ENCODE measurements around the gene FASTK. TPM values are rescaled to one million over a fixed set of nuclear protein-coding genes. Genes with fewer than 3 reads are reported as not detected.

FASTK gene
- polyA plus RNA-seq, 4 donors, result 41.3 to 74.7 (median 47.8) TPM

DNA sequence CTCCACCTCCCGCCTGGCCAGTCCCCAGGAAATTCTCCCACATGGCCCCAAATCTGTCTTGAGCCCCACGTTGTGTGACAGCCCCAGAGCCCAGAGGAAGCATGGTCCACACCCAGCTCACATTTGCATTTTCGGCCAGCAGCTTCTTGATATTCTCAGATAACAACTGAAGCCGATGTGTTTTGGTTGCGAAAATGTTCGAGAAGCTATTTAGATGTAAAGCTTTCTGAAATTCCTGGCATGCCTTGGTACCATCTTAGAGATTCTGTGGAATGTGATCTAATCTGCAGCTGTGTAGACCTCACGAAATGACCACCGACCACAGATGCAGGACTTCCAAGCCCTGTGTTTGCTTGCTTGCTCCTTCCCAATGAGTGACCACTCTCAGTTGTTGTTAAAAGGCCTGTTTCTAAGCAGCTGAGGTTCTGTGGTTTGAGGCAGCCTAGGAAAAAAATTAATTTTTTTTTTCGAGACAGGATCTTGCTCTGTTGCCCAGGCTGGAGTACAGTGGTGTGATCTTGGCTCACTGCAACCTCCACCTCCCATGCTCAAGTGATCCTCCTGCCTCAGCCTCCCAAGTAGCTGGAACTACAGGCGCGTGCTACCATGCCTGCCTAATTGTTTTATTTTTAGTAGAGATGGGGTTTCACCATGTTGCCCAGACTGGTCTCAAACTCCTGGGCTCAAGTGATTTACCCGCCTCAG, 12.4 kb downstream of the FASTK start:
- DNase-seq (ENCODE audit: low read depth in 4 of 4, low spot score in 3 of 4), result no peak

DNA sequence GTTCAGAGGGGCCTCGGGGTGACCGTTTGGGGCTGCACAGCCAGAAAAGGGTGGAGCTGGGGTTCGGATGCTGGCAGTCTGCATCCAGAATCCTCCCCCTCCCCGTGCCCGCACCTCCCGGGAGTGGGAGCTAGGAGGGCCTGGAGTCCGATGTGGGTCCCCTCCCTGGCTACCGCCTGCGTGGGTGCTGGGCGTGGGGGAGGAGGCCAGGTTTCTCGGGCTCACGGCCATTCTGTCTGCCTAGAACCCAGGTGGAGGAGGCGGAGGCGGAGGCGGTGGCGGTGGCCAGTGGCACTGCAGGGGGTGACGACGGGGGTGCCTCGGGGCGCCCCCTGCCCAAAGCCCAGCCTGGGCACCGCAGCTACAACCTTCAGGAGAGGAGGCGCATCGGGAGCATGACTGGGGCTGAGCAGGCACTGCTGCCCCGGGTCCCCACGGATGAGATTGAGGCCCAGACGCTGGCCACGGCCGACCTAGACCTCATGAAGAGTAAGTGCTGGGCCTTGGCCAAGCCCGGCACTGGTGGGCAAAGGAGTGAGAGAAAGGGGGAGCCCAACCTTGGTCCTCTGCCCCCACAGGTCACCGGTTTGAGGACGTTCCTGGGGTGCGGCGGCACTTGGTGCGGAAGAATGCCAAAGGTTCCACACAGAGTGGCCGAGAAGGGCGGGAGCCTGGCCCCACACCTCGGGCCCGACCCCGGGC, 14.2 kb downstream of the FASTK start:
- no peak for DNase-seq (ENCODE audit: low read depth in 4 of 4, low spot score in 3 of 4)

DNA sequence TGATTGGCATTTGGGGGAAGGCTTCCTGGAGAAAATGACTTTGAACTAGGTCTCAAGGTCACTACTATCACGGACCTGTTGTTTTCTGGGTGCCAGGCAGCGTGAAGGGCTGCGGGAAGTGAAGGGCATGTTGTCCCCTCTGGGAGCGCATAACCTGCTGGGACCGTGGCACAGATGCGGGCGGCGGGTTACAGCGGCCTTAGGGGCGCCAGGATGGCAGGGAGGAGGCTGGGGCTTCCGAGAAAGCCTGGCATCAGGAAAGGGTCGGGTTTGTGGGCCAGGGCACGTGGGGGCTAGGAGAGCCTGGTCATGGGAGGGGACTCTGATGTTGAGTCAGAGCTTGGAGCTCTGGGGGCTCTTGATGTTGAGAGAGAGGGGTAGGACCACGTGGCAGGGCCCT, 15.1 kb downstream of the FASTK start:
- no peak for DNase-seq (ENCODE audit: low read depth in 4 of 4, low spot score in 3 of 4)

DNA sequence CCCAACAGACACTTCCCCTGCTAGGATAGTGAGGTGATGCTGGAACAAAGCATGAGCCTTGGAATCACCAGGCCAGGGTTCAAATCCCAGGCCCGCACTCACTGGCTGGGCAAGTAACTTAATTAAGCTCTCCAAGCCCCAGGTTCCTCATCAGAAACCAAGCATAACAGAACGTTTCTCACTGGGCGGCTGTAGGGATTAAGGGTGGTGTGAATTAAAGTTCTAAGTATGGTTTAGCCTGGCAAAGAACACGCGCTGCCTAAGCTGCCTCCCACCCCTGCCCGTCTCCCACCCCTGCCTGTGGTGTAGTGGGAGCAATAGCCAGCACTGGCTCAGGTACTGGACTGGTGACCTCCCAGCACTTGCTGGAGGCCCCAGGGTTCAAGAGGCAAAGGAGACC, 15.6 kb downstream of the FASTK start:
- no peak for DNase-seq (ENCODE audit: low read depth in 4 of 4, low spot score in 3 of 4)

DNA sequence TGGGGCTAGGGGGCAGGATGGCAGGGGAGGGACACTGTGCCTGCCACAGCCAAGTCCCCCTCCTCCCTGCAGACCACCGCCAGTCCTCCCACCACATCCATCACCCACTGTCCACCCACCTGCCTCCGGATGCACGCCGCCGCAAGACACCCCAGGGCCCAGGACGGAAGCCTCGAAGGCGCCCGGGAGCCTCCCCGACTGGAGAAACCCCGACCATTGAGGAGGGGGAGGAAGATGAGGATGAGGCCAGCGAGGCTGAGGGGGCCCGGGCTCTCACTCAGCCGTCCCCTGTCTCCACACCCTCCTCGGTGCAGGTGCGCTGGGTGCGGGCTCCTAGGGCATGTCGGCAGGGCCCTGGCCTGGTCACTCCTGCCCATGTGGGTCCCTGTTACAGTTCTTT, 16.2 kb downstream of the FASTK start:
- DNase-seq (ENCODE audit: low read depth in 4 of 4, low spot score in 3 of 4), result no peak

DNA sequence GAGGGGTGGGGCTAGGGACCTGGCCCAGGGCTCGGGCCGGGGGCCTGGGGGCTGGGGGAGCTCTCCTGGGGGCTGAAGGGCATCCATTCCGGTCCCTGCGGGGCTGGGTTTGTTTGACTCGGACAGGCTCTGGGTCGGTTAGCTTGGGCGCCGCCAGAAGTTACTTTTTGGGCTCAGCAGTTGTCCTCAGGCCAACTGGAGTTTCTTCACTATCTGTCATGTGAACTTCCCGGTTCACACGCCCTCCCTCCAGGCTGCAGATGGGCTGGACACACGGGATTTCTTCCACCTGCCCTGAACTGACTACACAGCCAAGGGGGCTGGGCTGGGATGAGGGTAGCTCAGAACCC, 17.4 kb downstream of the FASTK start:
- no peak for DNase-seq (ENCODE audit: low read depth in 4 of 4, low spot score in 3 of 4)

DNA sequence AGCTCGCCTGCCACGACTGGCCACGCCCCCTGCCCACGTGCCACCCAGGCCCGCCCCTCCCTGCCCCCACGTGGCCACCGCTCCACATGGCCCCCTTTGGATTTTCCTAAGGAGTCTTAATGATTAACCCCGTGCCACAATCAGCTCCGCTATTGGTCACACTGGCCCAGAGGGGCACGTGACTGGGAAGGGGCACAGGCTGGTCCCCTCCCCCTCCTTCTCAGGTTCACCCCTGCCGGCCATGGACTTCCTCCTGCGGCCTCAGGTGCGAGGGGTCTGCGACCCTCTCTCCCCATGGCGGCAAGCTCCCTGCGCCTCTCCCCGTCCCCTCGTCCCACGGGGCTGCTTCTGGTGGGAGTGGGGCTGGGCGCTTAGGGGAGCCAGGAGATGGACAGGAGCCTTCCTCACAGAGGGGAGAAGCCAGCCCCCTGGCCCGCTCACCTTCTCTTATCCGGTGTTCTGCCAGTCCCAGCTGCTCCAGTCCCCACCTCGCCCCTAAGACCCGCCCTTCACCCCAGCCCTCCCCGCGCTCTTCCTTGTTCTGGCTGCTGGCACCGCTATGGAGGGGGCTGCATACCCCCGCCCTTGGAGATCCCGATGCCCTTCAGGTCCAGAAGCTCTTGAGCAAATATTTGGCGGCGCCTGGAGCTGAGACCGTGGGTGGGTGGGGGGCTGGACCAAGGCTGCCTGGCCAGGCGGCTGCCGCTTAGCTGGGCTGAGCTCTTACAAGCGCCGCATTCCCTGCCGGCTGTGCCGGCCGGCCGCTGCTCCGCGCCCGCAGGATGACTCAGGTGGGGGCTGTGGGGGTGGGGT, 18.0 kb downstream of the FASTK start:
- peak in 1 of 4 donors; percentile 73 for DNase-seq (ENCODE audit: low read depth in 4 of 4, low spot score in 3 of 4)

DNA sequence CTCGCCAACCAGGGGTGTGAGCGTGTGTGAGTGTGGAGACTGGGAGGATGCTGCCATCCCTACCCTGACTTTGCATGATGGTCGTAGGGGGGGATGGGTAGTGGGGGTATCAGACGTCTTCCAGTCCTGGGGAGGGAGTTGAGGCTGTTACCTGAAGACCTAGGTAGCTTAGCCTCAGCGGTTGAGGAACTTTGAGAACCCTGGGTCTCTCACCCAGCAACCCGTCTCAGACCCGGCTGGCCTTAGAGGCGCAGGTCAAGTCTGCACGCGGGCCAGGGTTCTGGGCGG, 18.6 kb downstream of the FASTK start:
- DNase-seq (ENCODE audit: low read depth in 4 of 4, low spot score in 3 of 4), result no peak

DNA sequence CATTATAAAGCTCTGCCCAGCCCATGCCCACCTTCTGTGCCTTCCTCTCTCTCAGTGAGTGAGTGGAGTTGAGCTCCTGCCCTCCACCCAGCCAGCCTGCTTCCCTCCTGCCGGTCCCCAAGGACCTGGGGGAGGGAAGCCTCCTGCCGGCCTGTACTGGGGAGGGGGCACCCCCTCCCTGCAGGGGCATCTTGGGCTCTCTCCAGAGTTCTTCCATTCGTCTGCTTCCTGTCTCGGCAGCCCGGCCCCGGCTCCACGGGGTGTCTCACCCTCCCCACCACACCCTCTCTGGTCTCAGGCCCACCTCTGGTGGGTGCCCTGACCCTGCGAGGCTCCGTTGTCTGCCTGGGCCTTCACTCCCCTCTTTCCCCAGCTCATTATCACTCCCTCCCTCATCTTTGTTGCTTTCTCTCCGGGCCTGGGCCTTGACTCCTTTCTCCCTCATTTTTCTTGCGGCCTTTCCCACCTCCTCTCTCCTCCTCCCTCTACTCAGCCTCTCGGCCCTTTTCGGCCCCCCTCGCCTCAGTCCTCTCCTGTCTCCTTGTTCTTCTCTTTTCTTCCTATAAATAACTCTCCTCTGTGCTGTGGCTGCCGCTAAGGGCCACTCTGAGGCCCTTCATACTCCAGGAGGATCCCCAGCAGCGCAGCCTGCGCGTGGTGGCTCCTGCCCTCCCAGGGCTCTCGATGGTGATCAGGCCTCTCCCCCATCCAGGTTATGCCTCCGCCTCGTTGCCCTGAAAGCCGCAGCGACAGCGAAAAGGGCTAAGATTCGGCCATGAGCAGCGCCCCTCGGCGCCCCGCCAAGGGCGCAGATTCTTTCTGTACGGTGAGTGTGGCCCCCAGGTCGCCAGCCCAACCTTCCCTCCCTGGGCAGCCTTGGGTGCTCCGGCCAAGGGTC, 19.1 kb downstream of the FASTK start:
- DNase-seq (ENCODE audit: low read depth in 4 of 4, low spot score in 3 of 4), result no peak

DNA sequence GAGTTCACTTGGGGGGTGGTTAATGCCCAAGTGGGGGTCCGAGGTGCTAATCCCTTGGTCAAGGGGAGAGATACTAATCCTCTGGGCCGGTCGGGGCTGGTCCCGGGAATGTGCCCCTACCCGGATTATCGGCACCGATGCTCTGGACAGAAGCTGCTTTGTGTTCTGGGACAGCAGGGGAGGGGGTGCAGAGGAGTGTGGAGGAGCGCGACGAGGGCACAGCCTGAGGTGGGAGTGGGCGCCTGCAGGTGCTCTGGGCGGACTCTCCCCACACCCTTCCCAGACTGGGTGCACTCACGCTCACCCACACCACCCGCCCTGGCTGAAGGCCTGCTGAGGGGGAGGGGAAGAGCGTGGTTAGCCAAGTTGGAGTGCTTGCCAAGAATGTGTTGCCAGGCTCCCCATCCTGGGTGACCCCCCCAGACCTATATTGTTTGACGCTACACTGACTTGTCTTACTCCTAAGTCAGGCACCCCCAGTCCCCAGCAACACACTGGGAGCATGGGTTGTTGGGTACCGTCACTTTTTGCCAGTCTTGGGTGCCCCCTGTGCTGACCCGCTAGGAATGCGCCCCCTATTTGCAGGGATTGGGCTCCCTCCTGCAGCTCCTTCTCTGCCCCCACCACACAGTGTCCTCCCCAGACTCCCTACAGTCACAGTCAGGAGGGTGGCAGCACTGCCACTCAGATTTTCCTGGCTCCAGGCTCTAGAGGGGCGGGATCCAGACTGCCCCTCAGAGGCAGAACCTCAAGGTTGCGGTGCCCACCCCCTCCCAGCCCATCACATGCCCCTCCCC, 20.0 kb downstream of the FASTK start:
- no peak for DNase-seq (ENCODE audit: low read depth in 4 of 4, low spot score in 3 of 4)

DNA sequence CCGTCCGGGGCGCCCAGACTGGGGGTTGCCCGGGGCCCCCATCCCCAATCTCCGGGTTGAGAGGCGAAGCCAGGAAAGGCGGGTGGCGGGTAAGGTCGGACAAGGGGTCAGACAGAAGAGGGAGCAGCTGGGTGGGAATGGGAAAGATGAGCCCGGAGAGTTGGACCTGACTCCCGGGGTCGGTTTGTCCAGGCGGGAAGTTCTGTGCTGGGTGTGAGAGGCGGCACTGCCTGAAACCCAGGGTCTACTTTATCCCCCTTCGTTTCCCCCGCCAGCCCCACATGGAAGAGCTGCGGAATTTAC, 20.5 kb downstream of the FASTK start:
- DNase-seq (ENCODE audit: low read depth in 4 of 4, low spot score in 3 of 4), result no peak

DNA sequence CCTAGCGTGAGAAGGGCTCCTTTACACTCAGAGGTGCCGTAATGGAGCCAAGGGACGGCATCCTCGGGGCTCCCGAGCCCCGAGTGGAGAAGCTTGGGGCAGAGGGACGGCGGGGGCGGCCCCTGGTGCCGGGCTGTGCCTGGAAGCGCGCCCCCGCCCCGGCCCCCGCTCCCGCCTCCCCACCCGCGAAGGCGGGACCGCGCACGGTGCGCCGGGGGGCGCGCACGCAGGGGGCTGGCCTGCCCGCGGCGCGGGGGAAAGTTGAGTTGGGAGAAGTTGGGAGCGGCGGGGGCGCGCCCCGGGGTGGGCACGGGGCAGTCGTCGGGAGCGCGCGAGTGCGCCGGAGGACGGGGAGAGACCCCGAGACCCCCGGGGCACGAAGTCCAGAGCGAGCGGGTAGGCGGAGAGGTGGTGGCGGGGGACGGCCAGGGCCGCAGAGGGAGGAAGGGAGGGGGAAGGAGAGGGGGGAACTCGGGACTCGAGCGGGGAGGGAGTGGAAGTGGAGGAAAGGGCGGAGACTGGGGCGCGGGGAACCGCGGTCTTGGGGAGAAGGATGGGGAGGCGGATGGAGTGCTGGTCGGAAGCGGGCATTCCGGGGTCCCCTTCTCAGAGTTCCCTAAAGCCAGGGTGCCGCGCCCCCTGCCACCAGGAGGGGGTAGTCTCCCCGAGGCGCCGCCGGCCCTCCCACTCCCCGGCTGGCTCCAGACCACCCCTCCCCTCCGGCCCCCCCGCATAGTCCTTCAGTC, 21.1 kb downstream of the FASTK start, which contains the start of gene SLC4A2:
SLC4A2 (plus strand) TSS at position 223 of the 746 bp plus-strand sequence. CDS start 2,399 bp downstream, outside the sequence.
- peak in 2 of 4 donors; percentile 76 for DNase-seq (ENCODE audit: low read depth in 4 of 4, low spot score in 3 of 4)

DNA sequence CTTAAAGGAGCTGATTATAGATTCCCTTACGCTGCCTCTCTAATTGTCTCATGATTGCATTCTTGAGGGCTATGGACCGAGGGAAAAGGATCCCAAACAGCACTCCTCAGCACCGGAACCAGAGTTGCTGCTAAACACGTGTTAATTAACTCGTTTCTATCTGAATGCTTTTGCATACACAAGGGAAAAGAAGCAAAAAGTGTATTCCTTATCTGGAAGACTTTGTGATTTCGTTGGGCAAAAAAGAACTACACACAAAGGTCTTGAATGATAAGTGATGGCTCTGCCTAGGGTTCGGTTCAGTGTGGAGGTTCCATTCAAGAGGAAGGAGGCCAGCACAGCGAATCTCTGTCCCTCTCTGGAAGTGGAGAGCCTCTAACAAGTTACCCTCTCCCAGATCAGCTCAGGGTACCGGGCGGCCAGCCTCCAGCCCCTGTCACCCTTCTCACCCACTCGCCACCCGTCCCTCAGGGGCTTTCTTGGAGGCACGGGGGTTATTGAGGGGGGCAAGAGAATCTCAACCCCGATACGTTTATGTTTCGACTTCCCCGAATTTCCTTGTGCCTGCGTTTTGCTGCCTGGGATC, 21.7 kb downstream of the FASTK start:
- DNase-seq (ENCODE audit: low read depth in 4 of 4, low spot score in 3 of 4), result no peak

DNA sequence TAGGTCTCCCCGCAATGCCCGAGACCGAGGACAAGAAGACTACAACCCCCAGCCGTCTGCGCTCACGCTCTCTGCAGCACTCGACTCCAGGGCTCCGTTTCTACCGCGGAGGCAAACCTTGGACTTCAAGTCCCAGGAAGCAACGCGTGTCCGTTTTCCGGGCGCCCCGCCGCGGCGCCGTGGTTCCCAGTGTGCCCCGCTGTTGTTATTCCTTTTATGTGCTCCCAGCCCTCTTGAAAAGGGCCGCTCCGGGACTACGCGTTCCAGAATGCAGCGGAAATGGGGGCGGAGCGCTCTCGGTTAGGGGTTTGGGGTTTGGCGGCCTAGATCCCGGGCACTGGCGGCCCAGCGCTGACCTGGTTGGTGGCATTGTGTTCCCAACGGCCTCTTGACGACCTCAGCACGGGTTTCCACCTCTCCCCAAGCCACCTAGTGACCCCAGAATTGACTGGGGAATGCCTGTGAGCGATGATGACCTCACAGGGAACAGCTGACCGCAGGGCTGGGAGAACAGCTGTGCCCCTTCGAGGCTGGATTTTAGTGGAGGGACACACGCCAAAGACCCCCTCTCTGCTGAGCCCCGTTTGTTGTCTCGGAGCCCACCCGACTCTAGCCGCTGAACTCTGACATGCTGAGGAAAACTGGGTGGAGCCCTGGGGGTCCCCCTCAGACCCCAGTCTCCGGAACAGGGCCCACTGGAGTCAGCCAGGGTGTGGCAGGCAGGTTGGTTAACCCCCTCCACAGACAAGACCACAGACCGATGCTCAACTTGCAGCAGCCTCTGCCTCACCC, 22.4 kb downstream of the FASTK start:
- peak; percentile 96 to 99 (median 97) for DNase-seq (ENCODE audit: low read depth in 4 of 4, low spot score in 3 of 4)

DNA sequence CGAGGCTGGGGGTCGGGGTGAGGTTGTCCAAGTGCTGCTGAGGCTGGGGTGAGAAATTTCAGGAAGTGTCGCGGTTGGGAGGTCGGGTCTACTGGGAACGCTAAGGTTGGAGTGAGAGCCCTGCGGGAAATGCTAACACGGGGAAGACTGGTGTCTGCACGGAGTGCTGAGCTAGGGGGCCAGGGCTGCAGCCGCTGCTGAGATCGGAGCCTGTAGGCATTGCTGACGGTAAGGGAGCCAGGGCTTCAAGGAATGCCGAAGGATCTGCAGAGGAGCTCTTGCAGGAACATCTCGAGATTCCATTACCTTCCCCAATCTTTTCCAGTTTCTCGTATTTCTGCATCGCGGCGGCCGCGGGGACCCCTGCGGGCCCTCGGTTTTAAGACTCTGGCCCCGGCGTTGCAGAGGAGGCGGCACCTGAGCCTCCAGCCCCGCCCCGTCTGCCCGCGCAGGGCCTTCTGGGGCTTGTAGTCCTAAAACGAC, 23.1 kb downstream of the FASTK start, which contains the start of gene CDK5:
CDK5 (minus strand) TSS at position 392 of the 483 bp plus-strand sequence; CDS start at position 343, 49 bp downstream.
- DNase-seq (ENCODE audit: low read depth in 4 of 4, low spot score in 3 of 4), result no peak

DNA sequence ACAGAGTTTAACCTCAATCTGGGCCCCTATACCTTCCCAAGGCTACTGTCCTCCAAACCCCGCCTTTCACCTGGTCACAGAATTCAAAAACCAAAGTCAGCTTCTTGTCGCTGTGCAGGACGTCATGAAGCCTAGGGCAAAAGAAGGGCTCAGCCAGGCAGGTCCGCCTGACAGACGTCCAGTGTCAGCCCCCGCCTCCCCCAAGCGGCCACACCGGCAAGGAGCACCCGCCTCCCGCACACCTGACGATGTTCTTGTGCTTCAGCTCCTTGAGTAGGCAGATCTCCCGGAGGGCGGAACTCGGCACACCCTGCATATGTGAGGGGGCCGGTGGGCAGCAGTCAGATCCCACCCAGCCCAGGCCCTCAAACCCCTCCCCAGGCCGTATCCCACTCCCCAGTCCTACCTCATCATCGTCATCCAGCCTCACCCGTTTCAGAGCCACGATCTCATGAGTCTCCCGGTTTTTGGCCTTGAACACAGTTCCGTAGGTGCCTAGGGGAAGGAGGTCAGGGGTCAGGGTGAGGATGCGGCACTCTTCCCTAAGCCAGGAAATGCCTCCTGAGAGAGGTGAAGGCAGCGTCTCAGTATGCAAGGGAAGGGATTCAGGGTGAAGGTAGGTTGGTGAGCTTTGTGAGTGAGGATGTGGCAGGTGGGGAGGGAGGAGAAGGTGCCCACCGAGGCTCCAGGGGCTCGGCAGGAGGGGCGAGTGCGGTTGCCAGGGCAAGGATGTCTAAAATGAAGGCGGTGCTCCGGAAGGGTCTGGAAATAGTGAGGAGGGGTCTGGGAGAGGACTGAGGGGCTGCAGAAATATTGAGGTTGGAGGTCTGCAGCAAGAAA, 23.7 kb downstream of the FASTK start:
- no peak for DNase-seq (ENCODE audit: low read depth in 4 of 4, low spot score in 3 of 4)

DNA sequence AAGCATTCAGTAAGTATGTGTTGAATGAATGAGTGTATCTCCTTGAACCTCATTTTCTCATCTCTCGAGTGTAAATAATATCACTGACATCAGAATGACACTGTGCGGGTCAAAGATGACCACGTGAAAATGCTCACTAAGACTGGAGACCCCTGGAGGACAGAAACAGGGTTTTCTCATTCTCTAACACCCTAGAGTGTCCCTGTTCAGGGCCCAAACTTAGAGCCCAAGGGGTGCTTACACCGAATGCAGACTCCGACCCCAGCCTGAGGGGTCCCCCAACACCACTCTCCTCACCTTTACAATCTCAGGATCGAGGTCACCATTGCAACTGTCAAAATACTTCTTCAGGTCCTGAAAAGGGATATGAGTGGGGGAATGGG, 24.3 kb downstream of the FASTK start:
- DNase-seq (ENCODE audit: low read depth in 4 of 4, low spot score in 3 of 4), result no peak

Data from left renal pelvis (tissue), 4 donors.